Progenitor cell of endocrine pancreas (in vitro differentiated cells): ENCODE results near the gene CHID1. TPM values are rescaled to one million over a fixed set of nuclear protein-coding genes. Genes with fewer than 3 reads are reported as not detected.

Experiments
- DNase-seq: peaks from one replicate; pipeline ENCODE4 v3.0.0; 2021; ENCODE audit warnings: low spot score; ENCODE audit not compliant: unreplicated experiment
- H3K27ac Mint-ChIP-seq: 2 replicates; pipeline ENCODE4 v1.8.0; 2021; ENCODE audit warnings: mild to moderate bottlenecking, moderate library complexity, mixed read lengths
- H3K27me3 Mint-ChIP-seq: 2 replicates; pipeline ENCODE4 v1.8.0; 2021; ENCODE audit warnings: mixed read lengths
- H3K36me3 Mint-ChIP-seq: 2 replicates; pipeline ENCODE4 v1.8.0; 2022; ENCODE audit warnings: mixed read lengths; ENCODE audit not compliant: insufficient read depth
- H3K4me1 Mint-ChIP-seq: 2 replicates; pipeline ENCODE4 v1.8.0; 2021; ENCODE audit warnings: low read depth, mixed read lengths
- H3K4me3 Mint-ChIP-seq: 2 replicates; pipeline ENCODE4 v1.8.0; 2021; ENCODE audit warnings: low read depth, mild to moderate bottlenecking, moderate library complexity, mixed read lengths
- H3K9me3 Mint-ChIP-seq: 2 replicates; pipeline ENCODE4 v1.8.0; 2021; ENCODE audit warnings: low read depth, mixed read lengths
- total RNA-seq: library from RNA; stranded (reverse); gene quantifications from 2 replicates; pipeline ENCODE4 v1.2.1, GENCODE V29; 2021
- TF ChIP-seq, protein P1 (sequence below): fragments of 200-600 bp; sonication (generic); IDR thresholded peaks from one replicate; pipeline ENCODE4 v1.5.0; 2021; ENCODE audit warnings: antibody characterized with exemption, mild to moderate bottlenecking; ENCODE audit not compliant: unreplicated experiment

Gene CHID1
- total RNA-seq, 1 donor from 2014 or later, result 87.0 TPM

- Mint-ChIP-seq H3K27me3 (no peaks in the 10 kb centered on the region), H3K9me3 (no peaks in the 10 kb centered on the region), H3K4me1 (peaks cover 2% of the 10 kb centered on the region), H3K36me3 (no peaks in the 10 kb centered on the region), H3K4me3 (no peak overlapping the region), H3K27ac (peak overlapping the region; percentile 86)
- TF ChIP-seq, protein P1, sequence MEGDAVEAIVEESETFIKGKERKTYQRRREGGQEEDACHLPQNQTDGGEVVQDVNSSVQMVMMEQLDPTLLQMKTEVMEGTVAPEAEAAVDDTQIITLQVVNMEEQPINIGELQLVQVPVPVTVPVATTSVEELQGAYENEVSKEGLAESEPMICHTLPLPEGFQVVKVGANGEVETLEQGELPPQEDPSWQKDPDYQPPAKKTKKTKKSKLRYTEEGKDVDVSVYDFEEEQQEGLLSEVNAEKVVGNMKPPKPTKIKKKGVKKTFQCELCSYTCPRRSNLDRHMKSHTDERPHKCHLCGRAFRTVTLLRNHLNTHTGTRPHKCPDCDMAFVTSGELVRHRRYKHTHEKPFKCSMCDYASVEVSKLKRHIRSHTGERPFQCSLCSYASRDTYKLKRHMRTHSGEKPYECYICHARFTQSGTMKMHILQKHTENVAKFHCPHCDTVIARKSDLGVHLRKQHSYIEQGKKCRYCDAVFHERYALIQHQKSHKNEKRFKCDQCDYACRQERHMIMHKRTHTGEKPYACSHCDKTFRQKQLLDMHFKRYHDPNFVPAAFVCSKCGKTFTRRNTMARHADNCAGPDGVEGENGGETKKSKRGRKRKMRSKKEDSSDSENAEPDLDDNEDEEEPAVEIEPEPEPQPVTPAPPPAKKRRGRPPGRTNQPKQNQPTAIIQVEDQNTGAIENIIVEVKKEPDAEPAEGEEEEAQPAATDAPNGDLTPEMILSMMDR, result no peak
- no peak for DNase-seq
Measured at GRCh38 chr11:864898-865297, 45.7 kb downstream of the CHID1 start.

- Mint-ChIP-seq H3K36me3 (no peaks in the 10 kb centered on the region), H3K27ac (no peak overlapping the region), H3K4me3 (no peak overlapping the region), H3K9me3 (no peaks in the 10 kb centered on the region), H3K4me1 (peaks cover 2% of the 10 kb centered on the region), H3K27me3 (no peaks in the 10 kb centered on the region)
- DNase-seq, result no peak
- TF ChIP-seq, protein P1, result no peak
Measured at GRCh38 chr11:863910-864827, 46.4 kb downstream of the CHID1 start.

GRCh38 chr11:863023-863909 lies 47.3 kb downstream of the CHID1 start:
- H3K27ac Mint-ChIP-seq, result no peak overlapping the region
- no peak overlapping the region for H3K4me3 Mint-ChIP-seq
- peaks cover 2% of the 10 kb centered on the region for H3K4me1 Mint-ChIP-seq
- H3K36me3 Mint-ChIP-seq, result no peaks in the 10 kb centered on the region
- H3K9me3 Mint-ChIP-seq, result no peaks in the 10 kb centered on the region
- DNase-seq, result no peak
- no peaks in the 10 kb centered on the region for H3K27me3 Mint-ChIP-seq
- TF ChIP-seq, protein P1, result no peak

DNA sequence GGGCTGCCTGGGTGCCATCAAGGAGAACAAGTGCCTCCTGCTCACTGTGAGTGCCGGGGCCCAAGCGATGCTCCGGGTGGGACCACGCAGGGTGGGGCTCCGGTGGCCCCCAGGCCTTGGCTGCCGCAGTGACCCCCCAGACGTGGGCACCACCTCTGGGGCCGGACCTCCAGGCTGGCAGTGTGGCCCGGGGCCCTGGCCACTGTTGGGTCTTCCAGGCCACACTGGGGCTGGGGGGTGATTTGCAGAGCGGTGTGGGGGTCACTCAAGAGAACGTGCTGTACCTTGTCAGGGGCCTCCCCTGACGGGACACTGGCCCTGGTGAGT lies 48.0 kb downstream of the CHID1 start:
- Mint-ChIP-seq H3K9me3 (no peaks in the 10 kb centered on the region), H3K4me1 (peaks cover 2% of the 10 kb centered on the region), H3K4me3 (no peak overlapping the region), H3K36me3 (no peaks in the 10 kb centered on the region), H3K27me3 (no peaks in the 10 kb centered on the region), H3K27ac (no peak overlapping the region)
- TF ChIP-seq, protein P1, result no peak
- no peak for DNase-seq

DNA sequence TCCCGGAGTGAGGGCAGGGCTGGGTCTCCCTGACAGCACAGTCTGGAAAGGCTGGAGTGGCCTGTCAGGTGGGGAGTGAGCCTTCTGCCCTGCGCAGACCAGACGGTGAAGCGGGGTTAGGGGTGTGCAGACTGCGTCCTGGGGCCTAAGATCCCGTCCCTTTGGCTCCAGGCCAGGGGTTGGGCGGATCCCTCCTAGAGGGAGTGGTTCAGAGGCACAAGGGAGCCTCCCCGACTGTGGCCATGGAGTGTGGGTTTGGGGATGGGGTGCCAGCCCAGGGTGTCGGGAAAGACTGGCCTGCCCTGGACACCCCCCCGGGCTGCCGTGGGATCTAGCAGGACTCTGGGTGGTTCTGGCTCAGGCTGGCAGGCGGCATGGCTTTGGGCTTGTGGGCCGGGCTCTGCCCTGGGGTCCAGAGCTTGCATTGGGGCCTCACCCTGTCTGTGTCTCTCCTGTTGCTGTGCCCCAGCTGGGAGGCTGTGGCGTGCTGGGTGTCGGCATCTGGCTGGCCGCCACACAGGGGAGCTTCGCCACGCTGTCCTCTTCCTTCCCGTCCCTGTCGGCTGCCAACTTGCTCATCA lies 48.4 kb downstream of the CHID1 start:
- no peak for DNase-seq
- no peak overlapping the region for H3K4me3 Mint-ChIP-seq
- H3K27me3 Mint-ChIP-seq, result no peaks in the 10 kb centered on the region
- no peaks in the 10 kb centered on the region for H3K36me3 Mint-ChIP-seq
- H3K4me1 Mint-ChIP-seq, result peaks cover 2% of the 10 kb centered on the region
- TF ChIP-seq, protein P1, result no peak
- H3K27ac Mint-ChIP-seq, result peak overlapping the region; percentile 33
- H3K9me3 Mint-ChIP-seq, result no peaks in the 10 kb centered on the region
